ENCODE data around the gene HS3ST3A1.

DNA sequence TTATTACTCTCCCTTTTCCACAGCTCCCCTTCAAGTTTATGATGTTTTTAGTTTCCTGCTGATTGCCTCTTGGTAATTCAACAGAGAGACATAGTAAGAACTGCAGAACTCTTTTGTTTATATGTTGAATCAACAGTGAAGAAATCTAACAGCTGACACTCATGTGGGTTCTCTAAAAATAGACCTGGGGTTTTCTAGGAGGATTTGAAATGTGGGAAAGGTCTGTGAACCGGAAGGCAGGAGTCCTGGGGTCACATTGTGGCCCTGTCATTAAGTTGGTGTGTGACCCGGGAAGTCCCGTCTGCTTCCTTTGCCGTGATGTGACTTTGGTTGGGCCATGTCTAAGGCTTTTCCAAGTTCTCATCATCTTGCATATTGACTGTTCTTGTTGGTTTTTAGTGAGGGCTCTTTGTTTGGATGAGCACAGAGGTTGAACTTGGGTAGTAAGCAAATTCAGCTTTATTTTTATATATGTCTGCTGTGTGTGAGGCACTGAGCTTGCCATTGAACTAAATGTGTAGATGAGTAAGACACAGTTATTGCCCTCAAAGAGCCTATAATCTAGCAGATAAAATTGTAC, 48.5 kb upstream of the HS3ST3A1 start:
- TF ChIP-seq POLR2A (IDR thresholded peaks at IDR 0.05) (no peak), EP300 (IDR thresholded peaks at IDR 0.05) (no peak), POLR2AphosphoS5 (IDR thresholded peaks at IDR 0.05) (no peak)
- TF ChIP-seq, protein P1, sequence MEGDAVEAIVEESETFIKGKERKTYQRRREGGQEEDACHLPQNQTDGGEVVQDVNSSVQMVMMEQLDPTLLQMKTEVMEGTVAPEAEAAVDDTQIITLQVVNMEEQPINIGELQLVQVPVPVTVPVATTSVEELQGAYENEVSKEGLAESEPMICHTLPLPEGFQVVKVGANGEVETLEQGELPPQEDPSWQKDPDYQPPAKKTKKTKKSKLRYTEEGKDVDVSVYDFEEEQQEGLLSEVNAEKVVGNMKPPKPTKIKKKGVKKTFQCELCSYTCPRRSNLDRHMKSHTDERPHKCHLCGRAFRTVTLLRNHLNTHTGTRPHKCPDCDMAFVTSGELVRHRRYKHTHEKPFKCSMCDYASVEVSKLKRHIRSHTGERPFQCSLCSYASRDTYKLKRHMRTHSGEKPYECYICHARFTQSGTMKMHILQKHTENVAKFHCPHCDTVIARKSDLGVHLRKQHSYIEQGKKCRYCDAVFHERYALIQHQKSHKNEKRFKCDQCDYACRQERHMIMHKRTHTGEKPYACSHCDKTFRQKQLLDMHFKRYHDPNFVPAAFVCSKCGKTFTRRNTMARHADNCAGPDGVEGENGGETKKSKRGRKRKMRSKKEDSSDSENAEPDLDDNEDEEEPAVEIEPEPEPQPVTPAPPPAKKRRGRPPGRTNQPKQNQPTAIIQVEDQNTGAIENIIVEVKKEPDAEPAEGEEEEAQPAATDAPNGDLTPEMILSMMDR (IDR thresholded peaks at IDR 0.05) = no peak
